Left renal pelvis (tissue), 4 donors: Measurements from ENCODE around the gene GABRR2. TPM values are rescaled to one million over a fixed set of nuclear protein-coding genes. Genes with fewer than 3 reads are reported as not detected.

ENCODE experiments used
- DNase-seq, 4 donors: peaks; one replicate each; pipeline ENCODE4 v3.0.0-alpha.2; 2013; ENCODE audit warnings: low read depth in 4 of 4, low spot score in 3 of 4
- polyA plus RNA-seq, 4 donors: library from polyadenylated mRNA; unstranded; fragments of 120-200 nt; gene quantifications; one replicate each; pipeline ENCODE4 v1.2.1, GENCODE V29; 2013; ENCODE audit not compliant: insufficient read length in 4 of 4

The GABRR2 gene
- polyA plus RNA-seq = 1 to 10 TPM in 2 of 4 donors, under 1 TPM in 2; 0.79 to 2.6 (median 1.0) TPM

DNA sequence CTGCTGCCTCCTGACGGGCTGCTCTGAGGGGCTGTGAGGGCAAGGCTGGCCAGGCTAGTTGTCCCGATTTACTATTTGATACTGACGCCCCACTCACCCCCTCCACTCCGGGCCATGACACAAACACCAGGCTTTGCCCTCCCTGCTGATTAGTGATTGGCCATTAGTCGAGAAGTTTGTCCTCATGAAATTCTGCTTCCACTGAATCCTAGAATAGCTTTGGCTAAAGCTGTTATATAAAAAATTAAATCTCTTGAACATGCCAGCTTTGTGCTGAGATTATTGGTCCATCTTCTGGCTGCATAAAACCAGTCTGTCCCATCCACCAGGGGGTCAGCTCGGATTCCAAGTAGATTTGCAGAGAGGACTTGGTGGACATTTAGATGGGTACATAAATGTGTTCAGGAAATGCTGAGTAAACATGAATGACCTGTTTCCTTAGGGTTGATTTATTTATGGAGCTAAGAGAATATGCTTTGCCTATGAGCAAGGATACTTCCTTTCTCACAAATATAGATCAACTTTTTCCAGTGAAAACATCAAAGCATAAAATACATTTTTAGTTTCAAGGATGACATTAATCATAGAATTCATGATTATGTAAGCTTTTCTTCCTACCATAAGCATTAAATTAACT is at the start of gene GABRR2:
GABRR2 (minus strand) TSS at position 51 of the 637 bp plus-strand sequence. CDS start 134 bp downstream, outside the sequence.
- no peak for DNase-seq

DNA sequence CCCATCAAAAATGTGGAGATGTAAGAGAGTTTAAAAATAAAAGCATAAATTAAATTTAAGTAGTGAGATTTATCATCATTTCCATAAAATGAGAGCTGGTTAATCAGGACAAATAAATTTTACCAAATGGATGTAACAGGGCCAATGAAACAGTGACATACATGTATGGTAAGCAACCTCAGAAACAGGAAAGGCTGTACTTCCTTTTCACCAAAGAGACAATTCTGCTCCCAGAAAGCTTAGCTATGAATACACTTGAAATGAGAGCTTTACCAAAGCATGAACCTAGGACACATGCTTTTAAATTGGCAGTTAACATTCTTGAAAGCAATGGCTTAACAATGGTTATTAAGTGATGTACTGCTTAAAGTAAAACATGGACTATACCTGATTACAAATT is 49.5 kb upstream of the GABRR2 start:
- no peak for DNase-seq

DNA sequence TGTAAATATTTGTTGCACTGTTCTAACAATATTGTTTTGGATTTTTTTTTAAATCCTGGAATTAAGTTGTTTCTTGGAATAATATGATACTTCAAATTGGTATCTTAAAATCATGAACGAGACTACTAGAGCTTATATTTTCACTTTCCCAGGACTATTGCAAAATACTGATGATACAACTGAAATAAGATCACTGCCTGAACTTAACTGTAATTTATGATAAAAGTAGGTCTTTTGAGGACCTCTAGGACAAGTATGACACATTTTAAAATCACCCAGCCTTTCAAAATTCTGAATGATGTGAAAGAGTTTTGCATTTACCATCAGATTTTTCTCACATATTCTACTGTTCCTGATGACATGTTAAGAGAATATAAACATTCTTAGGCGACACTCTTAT is 46.1 kb upstream of the GABRR2 start:
- DNase-seq = no peak

DNA sequence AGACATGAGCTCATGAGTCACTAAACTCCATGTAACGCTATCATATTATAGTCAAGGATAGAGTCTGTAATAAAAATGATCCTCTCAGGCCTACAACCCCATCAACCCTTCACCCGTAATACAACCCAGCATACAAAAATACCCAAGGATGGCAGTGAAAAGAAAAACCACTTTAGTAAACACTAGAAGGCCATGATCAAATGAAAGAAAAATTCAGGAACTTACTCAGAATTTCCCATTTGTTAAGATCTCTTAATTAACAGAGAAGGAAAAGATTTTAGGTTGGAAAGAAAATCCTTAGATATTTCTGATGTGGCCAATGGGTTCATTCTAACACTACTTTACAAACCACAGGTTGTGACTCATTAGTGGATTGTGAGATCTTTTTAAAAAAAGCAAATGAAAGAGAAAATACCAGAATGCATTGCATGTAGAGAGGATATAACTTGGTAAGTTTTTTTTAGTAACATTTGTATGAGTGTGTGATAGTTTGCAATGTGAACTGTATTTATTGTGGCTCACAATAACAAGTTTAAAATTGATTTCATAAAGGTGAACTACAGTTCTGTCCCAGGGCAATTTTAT is 45.4 kb upstream of the GABRR2 start:
- no peak for DNase-seq

DNA sequence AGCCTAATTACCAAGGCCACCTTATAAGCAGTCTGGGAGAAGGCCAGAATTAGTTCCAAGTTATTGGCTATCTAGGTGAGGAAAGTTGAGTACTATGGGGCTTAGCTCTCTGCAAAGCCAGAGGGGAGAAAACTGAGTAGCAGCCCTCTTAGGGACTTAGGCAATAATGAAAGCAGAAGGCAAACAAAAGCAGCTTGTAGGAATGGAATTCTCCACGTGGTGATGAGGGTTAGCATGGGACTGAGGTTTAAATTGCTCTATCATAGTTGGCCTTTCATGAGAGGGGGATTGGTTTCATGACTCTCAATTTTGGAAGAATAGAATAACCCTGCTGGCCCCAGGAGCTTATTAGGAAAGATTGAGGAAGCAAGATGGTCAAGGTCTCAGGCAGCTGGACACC is 44.5 kb upstream of the GABRR2 start:
- no peak for DNase-seq

DNA sequence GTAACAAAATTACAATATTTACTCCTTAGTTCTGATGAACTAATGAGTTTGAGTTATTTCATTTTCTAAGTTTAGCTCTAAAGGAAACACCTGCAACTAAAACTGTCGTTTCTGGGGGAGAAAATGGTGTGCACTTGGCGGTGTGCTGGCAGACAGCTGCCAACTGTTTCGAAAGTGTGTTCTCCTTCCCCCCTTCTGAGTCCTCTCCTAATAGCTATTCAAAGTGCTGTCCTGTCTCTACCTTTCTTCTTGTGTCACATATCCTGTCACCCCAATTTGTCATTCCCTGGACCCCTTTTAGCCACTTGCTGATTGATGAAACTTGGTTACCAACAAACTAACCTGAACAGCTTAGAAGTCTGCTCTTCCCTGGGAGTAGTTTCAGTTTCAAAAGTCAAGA is 42.3 kb upstream of the GABRR2 start:
- DNase-seq = no peak

DNA sequence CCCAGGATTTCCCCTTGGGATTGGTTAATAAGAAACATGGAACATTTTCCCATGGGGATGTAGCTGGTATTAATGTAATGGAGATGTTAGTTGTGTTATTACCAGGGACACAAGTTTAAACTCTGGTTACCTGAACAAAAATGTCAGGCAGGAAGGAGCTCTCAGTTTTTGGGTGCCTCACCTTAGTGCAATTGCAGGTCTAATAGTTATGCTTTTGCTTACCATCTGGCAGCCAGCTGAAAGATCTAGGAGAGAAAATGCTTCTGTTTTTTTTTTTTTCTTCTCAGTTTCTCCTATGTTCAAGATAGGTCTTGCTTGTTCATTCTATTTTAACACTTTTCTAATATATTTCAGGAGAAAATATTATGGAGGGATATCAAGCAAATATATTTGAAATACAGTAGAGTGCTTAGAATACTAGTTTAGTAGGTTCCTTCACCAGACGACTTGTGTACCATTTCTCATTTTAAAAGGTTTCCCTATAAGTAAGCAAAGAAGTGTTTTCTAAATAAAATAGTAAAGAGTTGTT is 41.6 kb upstream of the GABRR2 start:
- no peak for DNase-seq

DNA sequence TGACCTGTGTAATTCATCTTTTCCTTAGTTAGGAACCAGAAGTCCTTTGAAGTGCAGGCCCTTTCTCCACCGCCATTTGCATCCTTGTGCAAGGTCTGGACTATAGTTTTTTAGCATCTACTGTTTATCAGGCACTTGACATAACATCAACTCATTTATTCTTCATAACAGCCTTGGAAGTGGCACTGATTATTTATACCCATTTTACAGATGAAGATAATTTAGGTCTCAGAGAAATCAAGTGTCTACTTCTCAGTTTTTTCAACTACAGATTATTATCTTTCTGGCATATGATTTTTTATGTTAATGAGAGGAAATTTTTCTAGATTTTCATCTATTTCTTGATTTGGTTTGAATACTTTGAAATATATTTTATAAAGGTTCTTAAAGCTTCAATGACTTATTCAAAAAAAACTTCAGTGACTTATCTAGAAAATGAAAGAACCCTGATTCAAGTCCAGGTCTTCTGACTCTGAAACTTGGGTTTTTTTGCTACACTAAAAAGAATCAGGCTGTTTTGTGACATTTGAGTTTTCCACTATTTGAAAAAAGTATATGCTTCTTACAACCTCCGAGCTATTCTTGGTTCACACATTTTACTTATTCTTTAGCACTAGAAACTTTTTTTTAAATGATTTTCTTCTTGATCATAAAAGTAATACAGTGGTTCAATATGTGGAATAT is 40.6 kb upstream of the GABRR2 start:
- no peak for DNase-seq

DNA sequence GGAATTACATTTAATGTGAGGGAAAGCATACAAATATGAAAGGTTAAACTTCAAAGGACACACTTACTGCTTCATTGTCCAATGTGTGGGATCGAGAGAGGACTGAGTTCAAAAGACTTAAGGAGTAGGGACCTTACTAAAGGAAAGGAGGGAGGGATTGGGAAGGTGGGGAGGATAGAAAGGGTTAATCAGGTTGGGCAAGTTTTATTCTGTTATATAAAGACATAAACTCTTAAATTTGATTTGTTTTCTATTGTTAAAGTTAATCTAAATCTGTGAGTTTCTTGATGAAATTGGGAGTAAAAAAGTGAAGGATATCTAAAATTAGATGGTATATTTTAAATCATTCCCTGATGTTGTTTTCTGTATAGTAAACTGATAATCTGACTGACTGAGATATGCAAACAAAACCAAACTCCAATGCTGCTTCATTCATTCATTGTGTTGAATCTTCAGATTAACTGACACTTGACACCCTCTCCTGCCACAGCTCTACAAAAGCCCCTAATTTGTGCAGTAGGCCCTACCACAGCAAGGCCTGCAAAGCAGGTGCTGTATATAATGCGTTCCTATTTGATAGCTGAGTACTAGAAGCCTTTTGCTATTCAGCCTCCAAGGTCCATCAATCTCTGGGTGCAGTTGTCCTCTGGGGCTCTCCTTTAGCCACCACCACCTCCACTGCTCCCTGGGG is 38.7 kb upstream of the GABRR2 start:
- DNase-seq = no peak

DNA sequence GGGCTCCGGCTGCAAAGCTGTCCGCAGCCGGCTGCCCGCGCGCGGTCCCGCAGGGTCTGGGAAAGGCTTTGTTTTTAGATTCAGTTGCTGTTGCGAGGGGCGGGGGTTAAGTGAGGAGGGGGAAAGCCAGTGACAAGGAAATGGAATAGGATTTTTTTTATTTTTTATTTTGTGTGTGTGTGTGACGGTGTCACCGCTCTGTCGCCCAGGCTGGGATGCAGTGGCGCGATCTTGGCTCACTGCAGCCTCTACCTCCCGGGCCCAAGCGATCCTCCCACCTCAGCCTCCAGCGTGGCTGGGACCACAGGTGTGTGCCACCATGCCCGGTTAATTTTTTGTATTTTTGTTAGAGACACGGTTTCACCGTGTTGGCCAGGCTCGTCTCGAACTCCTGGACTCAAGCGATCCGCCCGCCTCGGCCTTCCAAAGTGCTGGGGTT is 38.0 kb upstream of the GABRR2 start:
- DNase-seq = no peak

DNA sequence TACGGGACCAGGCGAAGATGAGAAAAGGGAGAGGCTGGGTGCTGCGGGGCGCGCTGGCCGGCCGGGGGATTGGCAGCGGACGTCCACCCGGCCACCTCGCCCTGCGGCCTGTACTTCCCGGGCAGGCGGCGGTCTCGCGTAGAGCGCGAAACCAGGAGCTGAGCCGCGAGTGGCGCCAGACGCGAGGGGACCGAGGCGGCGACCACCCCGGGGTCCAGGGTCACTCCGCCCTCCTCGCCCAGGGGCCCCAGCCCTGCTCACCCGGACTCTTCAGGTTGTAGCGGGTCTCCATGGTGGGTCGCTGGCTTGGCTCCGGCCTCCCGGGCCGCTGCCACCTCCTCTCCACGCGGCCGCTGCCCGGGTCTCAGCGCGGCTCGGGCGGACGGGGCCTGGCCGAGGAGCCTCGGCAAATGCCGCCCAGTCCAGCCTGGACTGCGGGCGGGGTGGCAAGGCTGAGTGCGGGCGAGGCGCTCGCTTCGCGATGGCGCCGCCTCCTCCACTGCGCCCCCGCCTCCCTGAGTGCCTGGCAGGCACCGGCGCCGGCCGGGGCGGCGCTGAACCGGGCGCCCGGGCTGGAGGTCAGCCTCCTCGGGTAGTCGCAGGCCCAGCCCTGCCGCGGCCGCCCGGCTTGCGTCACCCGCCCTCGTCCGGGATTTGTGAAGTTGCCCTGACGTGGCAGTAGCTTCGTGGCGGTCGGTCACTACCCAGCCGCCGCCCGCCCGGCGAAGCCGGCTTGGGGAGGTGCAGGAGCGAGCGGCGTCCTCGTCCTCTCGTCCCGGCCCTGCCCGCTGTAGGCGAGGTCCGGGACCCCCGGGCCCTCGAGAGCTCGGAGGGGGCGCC is 37.4 kb upstream of the GABRR2 start, which contains the start of gene UBE2J1:
UBE2J1 (minus strand) TSS at position 445 of the 840 bp plus-strand sequence; CDS start at position 292, 153 bp downstream.
- peak in 2 of 4 donors; percentile 67 to 75 for DNase-seq

DNA sequence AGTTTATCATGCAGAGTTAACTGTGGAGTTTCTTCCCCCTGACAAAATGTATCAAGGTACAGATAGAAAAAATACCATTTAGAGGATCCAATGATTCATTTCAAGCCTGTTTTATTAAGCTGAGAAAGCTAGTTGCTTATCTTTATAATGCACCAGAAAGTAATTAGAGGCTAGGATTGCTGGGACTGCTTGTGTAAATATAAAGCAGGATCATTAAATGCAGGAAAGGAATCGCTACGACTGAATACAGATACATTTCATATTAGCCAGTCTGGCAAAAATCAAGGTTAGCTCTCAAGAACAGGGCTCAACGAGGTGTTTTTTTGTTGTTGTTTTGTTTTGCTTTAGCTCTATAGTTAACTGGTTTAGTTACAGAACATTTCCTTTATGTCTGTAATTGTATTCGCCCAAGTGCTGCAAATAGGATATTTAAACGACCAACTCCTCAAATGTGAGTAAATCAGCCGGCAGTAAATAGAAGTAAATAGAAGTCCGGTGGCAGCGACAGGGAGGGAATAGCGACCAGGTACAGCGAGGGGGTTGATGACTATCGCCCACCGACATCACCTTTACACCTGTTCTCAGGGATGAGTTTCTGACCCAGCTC is 36.7 kb upstream of the GABRR2 start:
- no peak for DNase-seq

DNA sequence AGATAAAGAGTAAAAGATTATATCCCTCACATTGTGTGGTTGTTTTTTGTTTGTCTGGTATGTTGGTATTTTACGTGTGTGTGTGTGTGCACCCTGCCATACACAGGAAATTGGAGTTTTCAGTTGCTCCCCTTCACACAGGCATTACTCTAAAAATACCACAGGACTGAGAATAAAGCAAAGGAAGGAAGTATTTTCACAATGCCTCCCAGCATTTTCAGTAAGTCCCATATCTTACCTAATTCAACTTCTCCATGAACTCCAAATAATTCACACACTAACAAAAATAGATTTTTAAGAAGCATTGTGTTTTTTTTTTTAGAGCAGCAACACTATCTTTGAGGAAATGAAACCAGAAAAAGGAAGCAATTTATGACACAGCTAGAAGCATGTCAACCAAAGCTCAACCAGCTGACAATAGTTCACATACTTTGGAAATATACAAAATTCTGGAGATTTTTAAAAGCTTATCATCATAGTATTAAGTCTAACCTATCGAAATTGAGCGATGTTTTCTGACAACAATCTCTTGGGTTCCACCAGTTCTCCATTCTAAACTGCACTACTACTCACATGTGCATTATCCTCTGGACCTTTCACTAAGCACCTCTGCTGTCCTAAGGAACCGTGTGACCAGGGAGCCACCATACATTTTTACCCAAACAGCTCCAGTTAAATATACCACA is 35.3 kb upstream of the GABRR2 start:
- DNase-seq = no peak

DNA sequence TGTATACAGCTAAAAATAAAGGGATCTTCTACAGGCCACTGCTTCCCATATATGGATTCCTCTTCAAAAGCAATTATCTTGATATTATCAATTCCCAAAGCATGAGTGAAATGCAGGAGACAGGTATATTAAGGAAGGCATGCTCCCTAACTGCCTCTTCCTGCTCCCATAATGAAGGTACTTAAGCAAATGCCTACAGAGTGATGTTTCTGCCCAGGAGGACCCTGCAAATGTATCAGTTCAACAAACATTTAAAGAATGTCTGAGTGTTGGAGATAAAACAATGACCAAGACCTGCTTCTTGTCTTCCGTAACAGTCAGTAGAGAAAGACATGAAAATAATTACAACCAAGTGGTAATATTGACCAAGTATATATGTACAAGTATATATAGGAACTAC is 33.3 kb upstream of the GABRR2 start:
- no peak for DNase-seq

DNA sequence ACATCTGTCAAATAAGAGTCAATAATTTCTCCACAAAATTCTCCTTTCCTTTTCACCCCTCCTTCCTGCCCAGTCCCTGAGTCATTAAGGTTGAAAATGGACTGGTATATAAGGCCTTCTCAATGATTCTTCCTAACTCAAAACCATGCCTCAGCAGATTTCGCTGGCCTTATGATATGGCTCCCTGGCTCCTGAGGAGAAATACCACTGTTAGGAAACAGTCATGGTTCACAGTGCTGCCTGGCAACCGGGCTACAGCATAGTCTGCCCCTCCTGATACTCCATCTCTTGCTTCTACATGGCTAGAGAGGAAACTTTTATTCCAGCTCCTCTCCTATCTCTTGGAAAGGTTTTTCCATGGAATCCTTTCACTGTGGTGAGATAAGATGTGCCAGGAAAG is 32.7 kb upstream of the GABRR2 start:
- no peak for DNase-seq

DNA sequence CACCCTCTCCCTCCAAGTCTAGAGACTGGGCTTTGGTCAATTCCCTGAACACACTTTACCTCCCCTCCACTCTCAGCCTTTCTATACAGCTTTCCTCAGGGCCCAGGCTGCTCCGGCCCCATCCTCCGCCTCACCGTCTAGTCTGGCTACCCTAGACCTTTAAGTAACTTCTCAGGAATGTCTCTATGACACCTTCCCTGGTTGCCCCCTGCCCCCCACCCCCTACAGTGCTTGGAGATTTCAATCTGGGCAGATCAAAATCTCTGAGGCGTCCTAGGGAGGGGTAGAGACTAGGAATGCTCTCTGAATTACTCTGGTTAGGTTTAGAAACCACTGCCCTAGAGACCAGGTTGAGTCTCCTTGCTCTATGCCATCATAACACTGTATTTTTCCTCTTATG is 31.3 kb upstream of the GABRR2 start:
- no peak for DNase-seq

DNA sequence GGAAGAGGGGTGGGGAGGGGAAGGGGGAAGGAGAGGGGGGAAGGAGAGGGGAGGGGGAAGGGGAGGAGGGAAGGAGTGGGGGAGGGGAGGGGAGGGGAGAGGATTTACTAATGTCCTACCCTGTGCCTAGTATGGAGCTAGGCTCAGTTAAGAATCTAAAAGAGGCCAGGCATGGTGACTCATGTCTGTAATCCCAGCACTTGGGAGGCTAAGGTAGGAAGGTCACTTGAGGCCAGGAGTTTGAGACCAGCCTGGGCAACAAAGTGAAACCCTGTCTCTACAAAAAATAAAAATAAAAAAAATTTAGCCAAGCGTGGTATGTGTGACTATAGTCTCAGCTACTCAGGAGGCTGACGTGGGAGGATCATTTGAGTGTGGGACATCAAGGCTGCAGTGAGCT is 24.5 kb upstream of the GABRR2 start:
- DNase-seq = no peak

DNA sequence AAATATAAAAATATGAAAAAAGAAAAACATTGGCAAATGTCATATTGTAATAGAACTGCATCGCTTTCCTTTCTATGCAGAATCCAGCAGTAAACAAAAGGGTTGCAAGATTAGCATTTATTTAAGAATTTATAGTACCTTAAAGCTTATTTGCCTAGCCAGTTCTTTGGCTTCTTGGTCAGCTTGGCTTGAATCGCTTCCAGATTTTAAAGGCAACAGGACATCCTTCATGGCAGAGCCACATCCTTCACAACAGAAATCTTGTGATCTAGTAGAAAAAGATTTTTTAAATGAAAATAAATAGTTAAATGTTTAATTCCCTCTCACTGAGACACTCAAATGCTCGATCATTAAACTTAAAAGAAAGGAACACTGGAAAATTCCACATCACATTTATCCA is 20.1 kb upstream of the GABRR2 start:
- no peak for DNase-seq

DNA sequence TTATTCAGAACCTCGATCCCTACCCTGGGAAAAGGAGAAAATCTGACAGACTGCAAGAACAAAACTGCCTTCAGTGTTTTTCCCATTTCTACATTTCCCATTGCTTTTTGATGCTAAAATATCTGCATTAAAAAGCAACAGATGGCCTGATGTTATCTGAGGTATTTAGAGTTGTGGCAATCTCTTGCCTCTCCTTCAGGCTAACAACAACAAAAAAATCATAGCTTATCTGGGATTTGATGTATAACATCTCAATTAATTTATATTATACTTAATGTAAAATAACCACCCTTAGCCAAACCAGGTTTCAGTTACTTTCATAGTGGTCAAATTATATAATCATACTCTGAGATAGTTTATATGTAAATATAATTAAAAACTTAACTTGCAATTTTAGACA is 15.8 kb upstream of the GABRR2 start:
- DNase-seq = no peak
